K562 (cell line): ENCODE measurements around the gene MSGN1. TPM values are rescaled to one million over a fixed set of nuclear protein-coding genes. Genes with fewer than 3 reads are reported as not detected.

ENCODE experiments used
- ATAC-seq: fragments of 200-7000 bp; cut with Tn5 transposase; 3 replicates; pipeline ENCODE4 v1.9.1; 2020; ENCODE audit warnings: moderate library complexity
- BruUV-seq: library from RNA; stranded (reverse); fragments of 400-500 nt; replicated peaks from 2 replicates; lab custom pipeline; 2021; lab: Mats Ljungman, UMichigan
- CTCF ChIA-PET: fragments of 300-600 bp; formaldehyde crosslinking; extraction: SDS; loops from one replicate; lab custom pipeline; 2021; ENCODE audit warnings: low intra/inter-chr PET ratio; lab: Yijun Ruan, JAX
- POLR2A ChIA-PET: fragments of 300-600, 350-650 bp; sonication (Branson Sonifier 250); formaldehyde crosslinking; extraction: SDS; loops from one replicate; lab custom pipeline; 2021; ENCODE audit warnings: antibody characterized with exemption, inconsistent platforms; lab: Yijun Ruan, JAX
- DNase-seq, 4 experiments: peaks; one replicate each; pipeline versions ENCODE4 v3.0.0 to v3.0.0-alpha.2; 2011 to 2018; ENCODE audit warnings: low spot score in 3 of 4, mixed read lengths in 3 of 4; ENCODE audit errors: extremely low read depth in 1 of 4
- FAIRE-seq: peaks from 2 replicates; lab custom pipeline; 2011; peaks lifted over from hg19 to GRCh38; lab: Jason Lieb, UNC
- H2AFZ ChIP-seq: 2 replicates; pipeline ENCODE4 v1.6.0; 2011; ENCODE audit warnings: low read depth, low read length, control low read depth, inconsistent platforms
- H3K27ac ChIP-seq: fragments of 200-600 bp; 3 replicates; pipeline ENCODE4 v1.8.0; 2011; ENCODE audit warnings: low read depth, mild to moderate bottlenecking, control low read depth, inconsistent platforms, low read length, moderate library complexity, mixed read lengths; ENCODE audit errors: extremely low read depth
- H3K27me3 ChIP-seq, 2 experiments: fragments of 300-600 bp in 1 of 2; 2 replicates in 1 of 2; 3 replicates in 1 of 2; pipeline versions ENCODE4 v1.6.0 to v1.8.0; 2011; ENCODE audit warnings: inconsistent platforms in 2 of 2, low read length in 2 of 2, mild to moderate bottlenecking in 1 of 2, mixed read lengths in 1 of 2, moderate library complexity in 1 of 2; ENCODE audit not compliant: control insufficient read depth in 2 of 2, insufficient read depth in 2 of 2
- H3K36me3 ChIP-seq: fragments of 300-600 bp; 3 replicates; pipeline ENCODE4 v1.8.0; 2011; ENCODE audit warnings: mild to moderate bottlenecking, low read length, inconsistent platforms; ENCODE audit not compliant: control insufficient read depth, insufficient read depth
- H3K4me1 ChIP-seq, 2 experiments: fragments of 200-600 bp in 1 of 2; replicated peaks in 1 of 2; 2 replicates in 1 of 2; 3 replicates in 1 of 2; pipeline versions ENCODE4 v1.5.1 to v1.8.0; 2011; ENCODE audit warnings: inconsistent platforms in 2 of 2, low read length in 2 of 2, mild to moderate bottlenecking in 1 of 2, mixed read lengths in 1 of 2, moderate library complexity in 1 of 2; ENCODE audit not compliant: control insufficient read depth in 2 of 2, insufficient read depth in 2 of 2
- H3K4me2 ChIP-seq: 2 replicates; pipeline ENCODE4 v1.6.1; 2011; ENCODE audit warnings: low read length, control low read depth, inconsistent platforms, mixed read lengths; ENCODE audit not compliant: insufficient read depth
- H3K4me3 ChIP-seq: fragments of 200-600 bp; sonication (generic), shearing (Covaris generic); 2 replicates; pipeline ENCODE4 v1.5.1; 2016; ENCODE audit warnings: control low read depth, inconsistent platforms
- H3K79me2 ChIP-seq: fragments of 200-600 bp; 3 replicates; pipeline ENCODE4 v1.8.0; 2011; ENCODE audit warnings: low read length, inconsistent platforms; ENCODE audit not compliant: control insufficient read depth, insufficient read depth
- H3K9ac ChIP-seq, 2 experiments: 2 replicates each; pipeline versions ENCODE4 v1.6.0 to v1.6.1; 2011; ENCODE audit warnings: low read depth in 2 of 2, low read length in 2 of 2, control low read depth in 1 of 2, inconsistent platforms in 1 of 2, mild to moderate bottlenecking in 1 of 2, mixed read lengths in 1 of 2; ENCODE audit not compliant: insufficient read depth in 1 of 2
- H3K9me1 ChIP-seq: one replicate; pipeline ENCODE4 v1.6.0; 2011; ENCODE audit warnings: inconsistent platforms, mild to moderate bottlenecking, low read length, moderate library complexity; ENCODE audit not compliant: control insufficient read depth, insufficient read depth
- H3K9me3 ChIP-seq: replicated peaks from 2 replicates; pipeline ENCODE4 v1.5.1; 2011; ENCODE audit warnings: low read depth, low read length, inconsistent platforms; ENCODE audit not compliant: control insufficient read depth, insufficient read depth
- H4K20me1 ChIP-seq: replicated peaks from 2 replicates; pipeline ENCODE4 v1.6.1; 2011; ENCODE audit warnings: low read length, inconsistent platforms, mixed read lengths; ENCODE audit not compliant: control insufficient read depth, insufficient read depth
- ZBTB1 ChIP-seq: sonication (generic); formaldehyde crosslinking; IDR thresholded peaks from 2 replicates; pipeline ENCODE4 v1.8.1; 2023; ENCODE audit warnings: missing genetic modification reagents, low read depth, mild to moderate bottlenecking, borderline replicate concordance
- ZBTB17 ChIP-seq: fragments of 450-650 bp; formaldehyde crosslinking; IDR thresholded peaks from 2 replicates; pipeline ENCODE4 v1.4.0; 2020; ENCODE audit warnings: mild to moderate bottlenecking
- ZNF324 ChIP-seq: fragments of 250-450 bp; sonication (Bioruptor Pico); IDR thresholded peaks from 2 replicates; pipeline ENCODE4 v1.4.0; 2020; ENCODE audit warnings: mild to moderate bottlenecking
- WGBS: fragments of 100-300 bp; shearing (Covaris generic); methylation state at CpG from one replicate; pipeline ENCODE4 v1.1.6; 2016; ENCODE audit warnings: low coverage, mixed read lengths; ENCODE audit not compliant: insufficient coverage; ENCODE audit errors: missing lambda C conversion rate; 5-methylcytosine and 5-hydroxymethylcytosine counted together
- in situ Hi-C: fragments of 300-500 bp; cut with MboI; formaldehyde crosslinking; loops from 4 replicates; pipeline ENCODE4 v1.15.0; 2018; ENCODE audit warnings: inconsistent platforms, mixed read lengths
- intact Hi-C: fragments of 100-400 bp; cut with micrococcal nuclease; formaldehyde crosslinking; loops from 2 replicates; pipeline ENCODE4 v1.14.2; 2022
- polyA plus RNA-seq, 8 experiments: library from polyadenylated mRNA; depleted of rRNA in 4 of 8; stranded (reverse) in 5 of 8; unstranded in 3 of 8; fragments of >200 nt; fragmentation: Nextera tagmentation in 2 of 8; fragmentation: Illumina TruSeq in 1 of 8; extraction: Ambion mirVana in 2 of 8; extraction: Trizol in 1 of 8; gene quantifications; 2 replicates each; pipeline versions ENCODE4 v1.2.1 to v1.2.3, GENCODE V29; 2011 to 2014; ENCODE audit warnings: inconsistent platforms in 1 of 8, missing spikeins in 1 of 8
- total RNA-seq, 7 experiments: library from RNA; depleted of rRNA in 6 of 7; stranded (reverse); fragments of >200 nt in 6 of 7; fragmentation: Illumina TruSeq in 2 of 7; extraction: Trizol in 2 of 7; gene quantifications; 2 replicates each; pipeline versions ENCODE4 v1.2.1 to v1.2.3, GENCODE V29; 2011 to 2021; ENCODE audit warnings: low replicate concordance in 1 of 7
- TF ChIP-seq, protein P1 (sequence below), 3 experiments: IDR thresholded peaks in 2 of 3; conservative IDR thresholded peaks in 1 of 3; 2 replicates each; pipeline ENCODE4 v1.5.1; 2011 to 2012; ENCODE audit warnings: low read length in 3 of 3, mild to moderate bottlenecking in 3 of 3, control low read depth in 2 of 3, improper control_type of control experiment in 1 of 3, inconsistent platforms in 1 of 3, low read depth in 1 of 3, mixed read lengths in 1 of 3, moderate library complexity in 1 of 3; ENCODE audit not compliant: insufficient read depth in 2 of 3

Gene MSGN1
- total and polyA plus RNA-seq, 9 of the 15 experiments (the other 6 are each of a cell fraction or from before 2014, with no cell fraction given), result not detected

GRCh38 chr2:17827785-17828184 lies 11.5 kb downstream of the MSGN1 start:
- Histone ChIP-seq H3K4me1 (peaks cover 0 to 6% of the 10 kb centered on the region in 2 experiments; a peak in 2 of 5 replicates), H3K36me3 (no peaks in the 10 kb centered on the region), H3K9me3 (no peaks in the 10 kb centered on the region), H2AFZ (no peak overlapping the region), H4K20me1 (no peaks in the 10 kb centered on the region), H3K27ac (no peak overlapping the region), H3K79me2 (no peaks in the 10 kb centered on the region), H3K27me3 (peaks cover 8 to 11% of the 10 kb centered on the region in 2 experiments; a peak in 3 of 5 replicates), H3K4me2 (no peak overlapping the region), H3K9me1 (no peaks in the 10 kb centered on the region), H3K9ac (no peak overlapping the region), H3K4me3 (no peak overlapping the region)
- in situ Hi-C loops, result no loop called here
- no peak for DNase-seq
- 3% methylated on average over 2 of the region's 2 CpGs for WGBS
- no peak for FAIRE-seq
- POLR2A ChIA-PET, result interaction anchor here (0.6 kb wide), 1 partner anchor 168 kb away, joined by 3 read pairs; no protein-coding TSS in a partner anchor
- TF ChIP-seq, protein P1, sequence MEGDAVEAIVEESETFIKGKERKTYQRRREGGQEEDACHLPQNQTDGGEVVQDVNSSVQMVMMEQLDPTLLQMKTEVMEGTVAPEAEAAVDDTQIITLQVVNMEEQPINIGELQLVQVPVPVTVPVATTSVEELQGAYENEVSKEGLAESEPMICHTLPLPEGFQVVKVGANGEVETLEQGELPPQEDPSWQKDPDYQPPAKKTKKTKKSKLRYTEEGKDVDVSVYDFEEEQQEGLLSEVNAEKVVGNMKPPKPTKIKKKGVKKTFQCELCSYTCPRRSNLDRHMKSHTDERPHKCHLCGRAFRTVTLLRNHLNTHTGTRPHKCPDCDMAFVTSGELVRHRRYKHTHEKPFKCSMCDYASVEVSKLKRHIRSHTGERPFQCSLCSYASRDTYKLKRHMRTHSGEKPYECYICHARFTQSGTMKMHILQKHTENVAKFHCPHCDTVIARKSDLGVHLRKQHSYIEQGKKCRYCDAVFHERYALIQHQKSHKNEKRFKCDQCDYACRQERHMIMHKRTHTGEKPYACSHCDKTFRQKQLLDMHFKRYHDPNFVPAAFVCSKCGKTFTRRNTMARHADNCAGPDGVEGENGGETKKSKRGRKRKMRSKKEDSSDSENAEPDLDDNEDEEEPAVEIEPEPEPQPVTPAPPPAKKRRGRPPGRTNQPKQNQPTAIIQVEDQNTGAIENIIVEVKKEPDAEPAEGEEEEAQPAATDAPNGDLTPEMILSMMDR (IDR thresholded peaks at IDR 0.05 in 2 of 3, conservative IDR thresholded peaks at IDR 0.05 in 1 of 3; ENCODE audit: insufficient read depth in 2 of 3, low read depth in 1 of 3, low read length in 3 of 3), result no peak
- TF ChIP-seq ZBTB1 (CRISPR knock-in tag), result no peak
- no peak for TF ChIP-seq ZBTB17 (CRISPR knock-in tag)
- no peak for TF ChIP-seq ZNF324 (CRISPR knock-in tag)
- CTCF ChIA-PET, result no interaction called here
- ATAC-seq, result no peak
- intact Hi-C loops, result no loop called here
- no TSS peak for BruUV-seq
